Smooth muscle cell (in vitro differentiated cells): ENCODE data around the gene CDK19. TPM values are rescaled to one million over a fixed set of nuclear protein-coding genes. Genes with fewer than 3 reads are reported as not detected.

Source experiments
- DNase-seq: peaks from one replicate; lab custom pipeline; 2025; ENCODE audit not compliant: unreplicated experiment; lab: John Stamatoyannopoulos, UW
- H2AFZ ChIP-seq: fragments of 200-600 bp; sonication (generic); 2 replicates; pipeline ENCODE4 v1.6.0; 2016; ENCODE audit warnings: antibody characterized with exemption, low read depth, mild to moderate bottlenecking
- H3F3A ChIP-seq: fragments of 200-600 bp; sonication (generic); 2 replicates; pipeline ENCODE4 v1.6.0; 2017; ENCODE audit warnings: antibody characterized with exemption, low read depth
- H3K27ac ChIP-seq: fragments of 200-600 bp; sonication (generic); 2 replicates; pipeline ENCODE4 v1.5.1; 2016; ENCODE audit warnings: low read depth, mild to moderate bottlenecking
- H3K27me3 ChIP-seq: fragments of 200-600 bp; sonication (generic); 2 replicates; pipeline ENCODE4 v1.6.1; 2016; ENCODE audit warnings: low read depth, mild to moderate bottlenecking
- H3K36me3 ChIP-seq: fragments of 200-600 bp; sonication (generic); 2 replicates; pipeline ENCODE4 v1.5.1; 2016; ENCODE audit warnings: low read depth
- H3K4me1 ChIP-seq: fragments of 200-600 bp; sonication (generic); 2 replicates; pipeline ENCODE4 v1.5.1; 2016; ENCODE audit warnings: low read depth
- H3K4me2 ChIP-seq: fragments of 200-600 bp; sonication (generic); 2 replicates; pipeline ENCODE4 v1.6.0; 2016; ENCODE audit warnings: mild to moderate bottlenecking
- H3K4me3 ChIP-seq: fragments of 200-600 bp; sonication (generic); 2 replicates; pipeline ENCODE4 v1.5.1; 2016; ENCODE audit warnings: mild to moderate bottlenecking
- H3K79me2 ChIP-seq: fragments of 200-600 bp; sonication (generic); 2 replicates; pipeline ENCODE4 v1.6.0; 2016; ENCODE audit warnings: low read depth, mild to moderate bottlenecking
- H3K9ac ChIP-seq: fragments of 200-600 bp; sonication (generic); 2 replicates; pipeline ENCODE4 v1.6.0; 2016; ENCODE audit warnings: low read depth
- H3K9me3 ChIP-seq: fragments of 200-600 bp; sonication (generic); replicated peaks from 2 replicates; pipeline ENCODE4 v1.5.1; 2016; ENCODE audit warnings: low read depth
- H4K20me1 ChIP-seq: fragments of 200-600 bp; sonication (generic); 2 replicates; pipeline ENCODE4 v1.6.0; 2016; ENCODE audit warnings: low read depth
- WGBS: methylation state at CpG from one replicate; pipeline ENCODE4 v1.1.7; 2016; ENCODE audit warnings: low lambda C conversion rate; 5-methylcytosine and 5-hydroxymethylcytosine counted together
- polyA plus RNA-seq: library from polyadenylated mRNA; unstranded; fragments of >200 nt; fragmentation: Nextera tagmentation; extraction: Ambion mirVana; gene quantifications from 2 replicates; pipeline ENCODE4 v1.2.1, GENCODE V29; 2016
- total RNA-seq: library from RNA; depleted of rRNA; stranded (reverse); fragments of >200 nt; gene quantifications from 2 replicates; pipeline ENCODE4 v1.2.3, GENCODE V29; 2014
- TF ChIP-seq, protein P1 (sequence below): fragments of 200-600 bp; sonication (generic); IDR thresholded peaks from 2 replicates; pipeline ENCODE4 v1.5.1; 2017; ENCODE audit warnings: borderline replicate concordance, mild to moderate bottlenecking, antibody characterized with exemption; ENCODE audit not compliant: insufficient read depth, poor library complexity, severe bottlenecking

CDK19 gene
- total and polyA plus RNA-seq, 2 experiments from 2014 or later, result 3.7 to 14.0 TPM

DNA sequence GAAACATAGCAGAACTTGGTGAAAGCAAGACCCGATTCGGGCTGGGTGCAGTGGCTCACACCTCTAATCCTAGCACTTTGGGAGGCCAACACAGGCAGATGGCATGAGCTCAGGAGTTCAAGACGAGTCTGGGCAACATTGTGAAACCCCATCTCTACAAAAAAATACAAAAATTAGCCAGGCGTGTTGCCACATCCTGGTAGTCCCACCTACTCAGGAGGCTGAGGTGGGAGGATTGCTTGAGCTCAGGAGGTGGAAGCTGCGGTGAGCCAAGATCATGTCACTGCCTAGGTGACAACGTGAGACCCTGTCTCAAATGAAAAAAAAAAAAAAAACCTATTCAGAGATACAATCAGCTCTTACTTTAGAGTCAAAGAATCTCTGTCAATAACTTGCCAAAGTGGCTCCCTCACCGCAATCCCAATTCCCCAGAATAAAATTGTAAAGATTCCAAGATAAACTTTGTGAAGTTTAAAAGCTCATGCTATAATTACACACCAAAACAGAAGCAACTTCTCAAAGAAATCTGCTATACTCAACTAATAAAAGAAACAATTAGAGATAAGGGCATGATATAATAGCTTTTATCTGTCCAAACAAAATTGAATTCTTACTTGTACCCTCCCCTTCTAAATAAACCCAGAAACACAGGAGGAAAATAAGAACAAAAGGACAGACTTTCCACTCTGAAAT is 33.6 kb downstream of the CDK19 start:
- WGBS, result 84% methylated on average over 7 of the region's 7 CpGs
- Histone ChIP-seq H3K9ac (no peak overlapping the region), H2AFZ (no peak overlapping the region), H4K20me1 (peaks cover 35% of the 10 kb centered on the region), H3K9me3 (no peaks in the 10 kb centered on the region), H3F3A (no peaks in the 10 kb centered on the region), H3K27me3 (no peaks in the 10 kb centered on the region), H3K4me3 (no peak overlapping the region), H3K36me3 (no peaks in the 10 kb centered on the region), H3K4me2 (no peak overlapping the region), H3K4me1 (no peaks in the 10 kb centered on the region), H3K27ac (no peak overlapping the region), H3K79me2 (peaks cover 9% of the 10 kb centered on the region)
- TF ChIP-seq, protein P1, sequence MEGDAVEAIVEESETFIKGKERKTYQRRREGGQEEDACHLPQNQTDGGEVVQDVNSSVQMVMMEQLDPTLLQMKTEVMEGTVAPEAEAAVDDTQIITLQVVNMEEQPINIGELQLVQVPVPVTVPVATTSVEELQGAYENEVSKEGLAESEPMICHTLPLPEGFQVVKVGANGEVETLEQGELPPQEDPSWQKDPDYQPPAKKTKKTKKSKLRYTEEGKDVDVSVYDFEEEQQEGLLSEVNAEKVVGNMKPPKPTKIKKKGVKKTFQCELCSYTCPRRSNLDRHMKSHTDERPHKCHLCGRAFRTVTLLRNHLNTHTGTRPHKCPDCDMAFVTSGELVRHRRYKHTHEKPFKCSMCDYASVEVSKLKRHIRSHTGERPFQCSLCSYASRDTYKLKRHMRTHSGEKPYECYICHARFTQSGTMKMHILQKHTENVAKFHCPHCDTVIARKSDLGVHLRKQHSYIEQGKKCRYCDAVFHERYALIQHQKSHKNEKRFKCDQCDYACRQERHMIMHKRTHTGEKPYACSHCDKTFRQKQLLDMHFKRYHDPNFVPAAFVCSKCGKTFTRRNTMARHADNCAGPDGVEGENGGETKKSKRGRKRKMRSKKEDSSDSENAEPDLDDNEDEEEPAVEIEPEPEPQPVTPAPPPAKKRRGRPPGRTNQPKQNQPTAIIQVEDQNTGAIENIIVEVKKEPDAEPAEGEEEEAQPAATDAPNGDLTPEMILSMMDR, result no peak
- DNase-seq, result no peak

DNA sequence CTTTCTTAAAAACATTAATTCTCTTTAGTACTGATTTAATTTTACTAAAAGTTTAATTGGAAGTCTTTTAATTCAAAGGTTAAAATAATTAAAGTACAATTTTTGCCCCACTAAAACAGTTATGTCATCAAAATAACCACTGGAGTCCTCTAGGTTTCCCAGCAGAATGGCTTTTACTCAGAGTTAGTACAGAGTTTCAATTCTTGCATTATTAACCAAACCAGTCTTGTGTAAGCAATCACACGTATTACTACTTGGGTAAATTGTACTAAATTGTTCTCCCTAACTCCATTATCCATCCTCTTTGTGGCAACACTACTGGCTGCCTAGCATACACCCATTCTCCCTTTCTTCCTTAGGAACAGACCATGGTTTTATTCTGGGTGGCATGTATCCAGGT is 36.9 kb downstream of the CDK19 start:
- no peak overlapping the region for H3K4me3 ChIP-seq
- no peak overlapping the region for H3K9ac ChIP-seq
- TF ChIP-seq, protein P1, result no peak
- no peaks in the 10 kb centered on the region for H3K27me3 ChIP-seq
- peaks cover 38% of the 10 kb centered on the region for H4K20me1 ChIP-seq
- H3K9me3 ChIP-seq, result no peaks in the 10 kb centered on the region
- H3K4me1 ChIP-seq, result no peaks in the 10 kb centered on the region
- H3K27ac ChIP-seq, result no peak overlapping the region
- WGBS, result 100% methylated on average over 1 of the region's 1 CpG
- peaks cover 15% of the 10 kb centered on the region for H3K79me2 ChIP-seq
- no peak overlapping the region for H3K4me2 ChIP-seq
- H2AFZ ChIP-seq, result no peak overlapping the region
- H3K36me3 ChIP-seq, result no peaks in the 10 kb centered on the region
- no peak for DNase-seq
- H3F3A ChIP-seq, result no peaks in the 10 kb centered on the region

DNA sequence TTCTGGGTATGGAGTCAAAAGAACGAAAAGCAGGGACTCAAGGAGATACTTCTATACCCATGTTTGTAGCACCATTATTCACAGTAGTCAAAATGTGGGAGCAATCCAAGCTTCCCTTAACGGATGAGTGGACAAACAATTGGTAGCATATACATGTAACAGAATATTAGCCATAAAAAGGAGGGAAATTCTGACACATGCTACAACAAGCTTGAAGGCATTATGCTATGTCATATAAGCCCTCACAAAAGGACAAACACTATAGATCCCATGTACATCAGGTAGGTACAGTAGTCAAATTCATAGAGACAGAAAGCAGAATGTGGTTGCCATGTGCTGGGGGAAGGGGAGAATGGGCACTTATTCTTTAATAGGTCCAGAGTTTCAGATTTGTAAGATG is 37.6 kb downstream of the CDK19 start:
- Histone ChIP-seq H3K79me2 (peaks cover 14% of the 10 kb centered on the region), H3K27me3 (no peaks in the 10 kb centered on the region), H4K20me1 (peaks cover 31% of the 10 kb centered on the region), H3K9me3 (no peaks in the 10 kb centered on the region), H3K4me1 (no peaks in the 10 kb centered on the region), H3F3A (no peaks in the 10 kb centered on the region), H3K36me3 (no peaks in the 10 kb centered on the region), H3K9ac (no peak overlapping the region), H2AFZ (no peak overlapping the region), H3K4me3 (no peak overlapping the region), H3K27ac (no peak overlapping the region), H3K4me2 (no peak overlapping the region)
- TF ChIP-seq, protein P1, result no peak
- no peak for DNase-seq
- WGBS, result 98% methylated on average over 2 of the region's 2 CpGs

DNA sequence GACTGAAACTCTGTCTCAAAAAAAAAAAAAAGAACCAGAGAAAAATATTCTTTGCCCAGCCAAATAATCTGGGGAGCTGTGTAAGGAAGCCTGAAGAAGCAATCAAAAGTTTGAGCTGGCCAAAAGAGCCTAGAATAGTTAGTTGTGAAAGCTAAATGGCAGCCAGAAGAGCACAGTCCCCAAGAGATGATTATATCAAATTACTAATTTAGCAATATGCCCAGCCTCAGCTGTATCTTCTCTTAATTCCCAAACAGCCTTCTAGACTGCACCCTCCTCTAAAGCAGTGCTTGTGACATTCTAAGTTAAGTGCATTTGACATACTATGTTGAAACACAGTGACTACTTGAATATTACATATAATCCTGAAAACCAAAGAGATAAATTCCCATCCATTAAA is 38.9 kb downstream of the CDK19 start:
- Histone ChIP-seq H3F3A (no peaks in the 10 kb centered on the region), H3K9ac (no peak overlapping the region), H3K9me3 (no peaks in the 10 kb centered on the region), H3K27me3 (no peaks in the 10 kb centered on the region), H4K20me1 (peaks cover 19% of the 10 kb centered on the region), H3K4me3 (no peak overlapping the region), H3K27ac (no peak overlapping the region), H3K36me3 (no peaks in the 10 kb centered on the region), H3K79me2 (peaks cover 14% of the 10 kb centered on the region), H3K4me1 (no peaks in the 10 kb centered on the region), H2AFZ (no peak overlapping the region), H3K4me2 (no peak overlapping the region)
- DNase-seq, result no peak
- TF ChIP-seq, protein P1, result no peak
